HG03439 (cell line): ENCODE data around the gene ARG1.
"Not testable (repeated sequence)": the region's sequence is repeated elsewhere in the genome, so short reads cannot be mapped to it uniquely, and the experiment has no call there.

Experiments
- ATAC-seq: cut with Tn5 transposase; IDR thresholded peaks from one replicate; pipeline ENCODE4 v1.9.1; 2021; ENCODE audit warnings: mild to moderate bottlenecking, moderate library complexity; ENCODE audit not compliant: unreplicated experiment

Gene ARG1

DNA sequence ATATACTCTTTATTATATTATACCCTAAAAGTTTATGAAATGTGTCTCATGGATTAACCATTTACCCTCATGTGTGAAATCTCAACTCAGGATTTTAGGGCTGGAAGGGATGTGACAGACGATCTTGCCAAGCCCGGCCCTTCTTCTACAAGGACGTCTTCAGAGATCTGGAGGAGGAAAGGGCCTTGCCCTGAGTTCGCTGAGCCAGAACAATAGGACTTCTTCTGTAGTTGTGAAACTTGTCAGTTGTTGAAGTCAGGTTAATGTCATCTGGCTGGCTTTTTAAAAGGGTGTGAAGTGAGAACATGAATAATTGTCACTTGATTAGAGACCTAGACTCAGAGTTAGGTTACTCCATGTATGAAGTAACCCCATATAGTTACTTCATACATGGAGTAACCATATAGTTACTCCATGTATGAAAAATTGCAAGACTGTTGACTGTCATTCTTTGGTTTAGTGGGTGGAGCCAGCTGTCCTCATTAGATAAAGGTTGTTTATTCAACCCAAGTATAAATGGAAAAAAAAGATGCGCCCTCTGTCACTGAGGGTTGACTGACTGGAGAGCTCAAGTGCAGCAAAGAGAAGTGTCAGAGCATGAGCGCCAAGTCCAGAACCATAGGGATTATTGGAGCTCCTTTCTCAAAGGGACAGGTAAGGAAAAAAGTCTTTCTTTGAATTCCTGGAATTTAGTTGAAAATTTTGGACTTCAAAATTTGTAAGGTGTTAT lies at the start of gene ARG1:
ARG1 (plus strand) TSS at position 541 of the 730 bp plus-strand sequence; CDS start at position 598, 57 bp downstream.
- no peak for ATAC-seq

DNA sequence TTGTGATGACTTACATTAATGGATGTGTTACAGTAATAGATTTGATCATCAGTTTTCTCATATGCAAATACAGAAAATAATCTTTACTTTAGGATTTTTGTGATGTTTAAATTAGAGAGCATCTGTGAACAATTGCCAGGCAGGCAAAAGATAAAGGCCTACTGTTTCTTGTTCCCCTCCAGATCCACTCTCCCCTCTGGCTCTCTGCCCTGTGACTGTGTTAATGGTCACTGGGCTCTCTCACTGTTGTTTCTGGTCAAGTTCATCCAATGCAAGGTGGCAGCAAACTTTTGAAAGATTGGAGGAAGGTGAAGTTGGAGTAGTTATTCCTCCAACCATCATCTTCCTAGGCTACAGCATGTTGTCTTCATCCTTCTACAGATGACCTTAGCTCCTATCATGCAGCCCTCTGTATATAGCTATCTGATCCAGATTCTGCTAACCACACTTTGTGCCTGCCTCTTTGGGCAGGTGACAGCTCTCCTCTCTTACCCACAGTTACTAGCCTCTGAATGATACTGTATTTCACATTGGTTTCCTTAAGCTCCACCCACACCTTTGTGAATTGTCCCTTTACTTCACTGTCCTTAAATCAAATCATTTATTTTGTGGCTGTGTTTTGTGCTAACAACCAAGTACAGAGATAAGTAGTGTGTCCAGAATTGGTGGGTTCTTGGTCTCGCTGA lies 48.9 kb upstream of the ARG1 start:
- ATAC-seq = no peak

DNA sequence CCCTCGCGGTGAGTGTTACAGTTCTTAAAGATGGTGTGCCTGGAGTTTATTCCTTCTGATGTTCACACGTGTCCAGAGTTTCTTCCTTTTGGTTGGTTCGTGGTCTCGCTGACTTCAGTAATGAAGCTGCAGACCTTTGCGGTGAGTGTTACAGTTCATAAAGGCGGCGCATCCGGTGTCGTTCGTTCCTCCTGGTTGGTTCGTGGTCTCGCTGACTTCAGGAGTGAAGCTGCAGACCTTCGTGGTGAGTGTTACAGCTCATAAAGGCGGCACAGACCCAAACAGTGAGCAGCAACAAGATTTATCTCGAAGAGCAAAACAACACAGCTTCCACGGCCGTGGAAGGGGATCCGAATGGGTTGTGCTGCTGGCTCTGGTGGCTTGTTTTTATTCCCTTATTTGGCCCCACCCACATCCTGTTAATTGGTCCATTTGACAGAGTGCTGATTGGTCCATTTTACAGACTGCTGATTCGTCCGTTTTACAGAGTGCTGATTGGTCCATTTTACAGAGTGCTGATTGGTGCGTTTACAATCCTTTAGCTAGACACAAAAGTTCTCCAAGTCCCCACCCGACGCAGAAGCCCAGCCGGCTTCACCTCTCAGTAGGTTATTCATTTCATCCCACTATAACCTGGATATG lies 48.2 kb upstream of the ARG1 start:
- ATAC-seq = no peak

DNA sequence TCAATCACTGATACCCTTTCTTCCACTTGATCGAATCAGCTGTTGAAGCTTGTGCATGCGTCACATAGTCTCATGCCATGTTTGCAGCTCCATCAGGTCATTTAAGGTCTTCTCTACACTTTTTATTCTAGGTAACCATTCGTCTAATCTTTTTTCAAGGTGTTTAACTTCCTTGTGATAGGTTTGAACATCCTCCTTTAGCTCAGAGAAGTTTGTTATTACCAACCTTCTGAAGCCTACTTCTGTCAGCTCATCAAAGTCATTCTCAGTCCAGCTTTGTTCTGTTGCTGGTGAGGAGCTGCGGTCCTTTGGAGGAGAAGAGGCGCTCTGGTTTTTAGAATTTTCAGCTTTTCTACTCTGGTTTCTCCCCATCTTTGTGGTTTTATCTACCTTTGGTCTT lies 42.1 kb upstream of the ARG1 start:
- not testable (repeated sequence) for ATAC-seq

DNA sequence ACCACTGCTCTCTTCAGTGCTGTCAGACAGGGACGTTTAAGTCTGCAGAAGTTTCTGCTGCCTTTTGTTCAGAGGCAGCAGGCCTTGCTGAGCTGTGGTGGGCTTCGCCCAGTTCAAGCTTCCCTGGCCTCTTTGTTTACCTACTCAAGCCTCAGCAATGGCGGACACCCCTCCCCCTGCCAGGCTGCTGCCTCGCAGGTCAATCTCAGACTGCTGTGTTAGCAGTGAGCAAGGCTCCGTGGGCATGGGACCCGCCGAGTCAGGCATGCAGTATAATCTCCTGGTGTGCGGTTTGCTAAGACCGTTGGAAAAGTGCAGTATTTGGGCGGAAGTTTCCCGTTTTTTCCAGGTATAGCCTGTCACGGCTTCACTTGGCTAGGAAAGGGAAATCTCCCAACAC lies 41.3 kb upstream of the ARG1 start:
- ATAC-seq = not testable (repeated sequence)

DNA sequence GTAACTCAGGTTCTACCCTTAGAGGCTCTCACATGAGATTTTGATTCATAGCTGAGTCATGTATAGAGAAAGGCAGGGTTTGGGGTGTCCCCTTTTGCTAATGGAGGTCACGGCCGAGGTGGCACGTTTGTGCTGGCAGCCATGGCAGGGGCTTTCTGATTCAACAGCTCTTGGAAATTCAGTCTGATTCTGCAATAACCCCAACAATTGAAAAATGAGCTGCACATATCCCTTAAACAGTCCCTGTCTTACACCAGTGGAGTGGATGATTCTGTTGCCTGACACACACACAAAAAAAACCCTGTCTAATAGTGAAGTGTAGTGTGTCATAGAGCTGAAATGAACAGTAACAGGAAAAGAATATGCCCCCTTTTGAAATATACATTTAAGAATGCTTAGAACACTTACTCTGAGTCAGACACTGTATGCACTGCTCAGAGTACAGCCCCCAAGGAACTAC lies 40.4 kb upstream of the ARG1 start:
- ATAC-seq = peak; percentile 91

DNA sequence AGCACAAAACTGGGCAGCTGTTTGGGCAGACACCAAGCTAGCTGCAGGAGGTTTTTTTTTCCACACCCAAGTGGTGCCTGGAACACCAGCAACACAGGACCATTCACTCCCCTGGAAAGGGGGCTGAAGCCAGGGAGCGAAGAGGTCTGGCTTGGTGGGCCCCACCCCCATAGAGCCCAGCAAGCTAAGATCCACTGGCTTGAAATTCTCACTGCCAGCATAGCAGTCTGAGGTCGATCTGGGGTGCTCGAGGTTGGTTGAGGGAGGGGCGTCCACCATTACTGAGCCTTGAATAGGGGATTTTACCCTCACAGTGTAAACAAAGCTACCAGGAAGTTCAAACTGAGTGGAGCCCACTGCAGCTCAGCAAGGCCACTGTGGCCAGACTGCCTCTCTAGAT lies 34.4 kb upstream of the ARG1 start:
- not testable (repeated sequence) for ATAC-seq

DNA sequence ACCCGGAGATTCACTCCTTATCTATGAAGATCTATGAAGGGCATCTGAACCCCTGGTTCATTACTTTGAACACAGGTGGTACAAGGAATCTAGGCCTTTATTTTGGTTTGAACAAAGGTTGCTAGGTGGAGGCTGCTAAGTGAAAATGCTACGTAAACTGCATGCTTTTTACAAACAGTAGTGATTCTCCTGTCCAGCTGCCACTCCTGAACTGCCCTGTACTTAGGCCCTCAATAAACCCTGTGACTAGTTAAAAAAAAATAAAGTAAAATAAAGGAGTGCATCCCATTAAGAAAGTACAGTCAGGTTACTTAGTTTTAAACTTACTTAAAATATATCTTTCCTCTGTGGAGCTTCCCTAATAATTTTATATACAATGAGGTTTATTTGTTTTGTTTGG lies 27.7 kb upstream of the ARG1 start:
- ATAC-seq = no peak

DNA sequence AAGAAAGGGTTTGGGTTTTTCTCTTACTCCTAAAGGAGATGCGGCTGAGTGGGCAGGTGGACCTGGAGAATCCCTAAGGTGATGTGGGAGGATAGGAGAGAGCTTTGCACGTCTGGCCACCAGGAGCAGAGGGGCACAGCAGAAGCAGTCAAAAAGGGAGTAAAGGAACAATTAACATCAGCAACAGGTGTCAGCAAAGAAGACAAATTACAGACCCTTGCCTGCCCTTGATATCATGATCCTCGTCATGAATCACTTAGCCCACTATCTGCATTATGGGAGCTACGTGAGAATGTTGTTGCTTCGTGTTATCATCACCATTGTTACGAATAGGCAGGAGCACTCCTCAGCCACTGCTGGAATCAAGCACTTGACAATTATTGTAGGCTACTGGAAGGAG lies 25.5 kb upstream of the ARG1 start:
- ATAC-seq = no peak

DNA sequence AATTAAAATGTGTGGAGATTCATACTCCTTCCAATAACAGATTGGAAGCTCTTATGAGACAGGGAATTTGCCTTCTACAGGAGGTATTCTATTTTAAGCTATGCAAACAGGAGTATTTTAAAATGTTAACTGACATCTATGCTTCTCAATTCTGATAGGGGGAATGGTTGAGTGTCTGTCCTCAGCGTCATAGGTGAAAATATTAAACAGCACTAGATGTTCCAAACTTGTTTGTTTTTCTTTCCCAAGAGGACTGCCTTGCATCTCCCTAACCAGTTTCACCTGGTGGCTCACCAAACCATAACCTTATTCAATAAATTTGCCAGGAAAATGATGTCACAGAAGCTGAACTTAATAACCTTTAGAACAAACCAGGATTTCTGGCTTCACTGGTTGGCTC lies 24.6 kb upstream of the ARG1 start:
- ATAC-seq = no peak

DNA sequence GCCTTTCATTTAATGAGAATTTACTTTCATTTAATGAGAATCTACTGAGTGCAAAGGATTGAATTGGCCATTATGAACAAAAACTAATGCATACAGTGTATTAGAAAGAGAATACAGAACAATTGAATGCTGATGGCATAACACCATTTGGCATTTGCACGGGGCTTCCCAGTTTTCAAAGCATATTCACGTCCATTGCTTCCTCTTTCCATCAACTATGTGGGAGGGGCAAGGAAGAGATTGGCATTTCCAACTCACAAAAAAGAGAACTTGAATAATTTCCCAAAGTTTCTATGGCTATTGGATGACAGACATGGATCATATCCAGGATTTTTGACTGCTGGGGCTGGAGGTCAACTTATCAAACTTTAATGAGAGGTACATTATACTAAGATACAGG lies 23.2 kb upstream of the ARG1 start:
- no peak for ATAC-seq

DNA sequence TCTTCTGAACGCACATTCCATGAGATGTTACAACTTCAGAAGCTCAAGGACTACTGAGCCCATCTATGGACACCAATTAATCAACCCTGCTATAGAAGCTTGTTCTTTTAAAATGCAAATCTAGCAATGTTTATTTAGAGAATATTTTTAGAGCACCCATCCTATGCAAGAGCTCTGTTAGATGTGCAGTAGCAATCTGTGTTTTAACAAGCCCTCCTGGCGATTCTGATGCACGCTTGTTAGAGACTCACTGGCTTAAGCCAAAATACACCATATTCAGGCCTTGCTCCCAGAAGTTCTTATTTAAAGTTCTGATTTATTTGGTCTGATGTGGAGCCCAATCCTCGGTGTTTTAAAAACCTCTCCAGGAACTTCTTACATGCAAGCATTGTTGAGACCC lies 21.1 kb upstream of the ARG1 start:
- no peak for ATAC-seq

DNA sequence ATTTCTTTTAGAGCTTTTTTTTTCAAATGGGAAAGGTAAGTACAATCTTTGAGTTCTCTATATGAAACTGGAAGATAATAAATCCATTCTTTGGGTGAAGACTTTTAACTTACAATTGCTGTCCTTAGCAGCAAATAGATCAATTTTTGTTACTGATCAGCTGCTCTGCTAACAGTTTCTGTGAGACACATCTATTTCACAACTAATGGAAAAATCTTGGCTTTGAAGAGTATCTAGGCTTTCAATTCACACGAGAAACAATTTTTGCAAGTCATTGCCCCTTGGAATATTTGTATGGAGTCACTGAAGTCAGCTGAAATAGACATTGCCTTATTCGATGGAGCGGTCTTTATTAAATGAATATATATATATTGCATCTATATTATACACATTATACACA lies 20.5 kb upstream of the ARG1 start:
- ATAC-seq = no peak

DNA sequence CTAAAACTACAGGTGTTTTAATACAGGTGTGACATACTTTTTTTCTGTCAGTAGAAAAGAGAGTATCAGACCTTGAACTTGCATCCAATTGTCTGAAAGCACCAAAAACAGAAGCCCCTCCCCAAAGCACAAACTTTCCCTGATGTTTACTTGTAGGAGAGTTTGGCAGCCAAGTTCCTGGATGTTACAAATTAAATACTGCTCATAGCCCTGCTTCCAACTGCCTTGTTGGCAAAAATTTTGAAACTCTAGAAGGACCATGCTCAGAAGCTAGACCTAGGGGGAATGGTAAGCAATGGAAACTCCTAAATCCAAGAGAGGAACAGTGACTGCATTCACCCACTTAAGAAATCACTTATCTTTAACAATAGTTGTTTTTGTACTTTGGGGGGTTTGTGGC lies 17.0 kb upstream of the ARG1 start:
- ATAC-seq = no peak

DNA sequence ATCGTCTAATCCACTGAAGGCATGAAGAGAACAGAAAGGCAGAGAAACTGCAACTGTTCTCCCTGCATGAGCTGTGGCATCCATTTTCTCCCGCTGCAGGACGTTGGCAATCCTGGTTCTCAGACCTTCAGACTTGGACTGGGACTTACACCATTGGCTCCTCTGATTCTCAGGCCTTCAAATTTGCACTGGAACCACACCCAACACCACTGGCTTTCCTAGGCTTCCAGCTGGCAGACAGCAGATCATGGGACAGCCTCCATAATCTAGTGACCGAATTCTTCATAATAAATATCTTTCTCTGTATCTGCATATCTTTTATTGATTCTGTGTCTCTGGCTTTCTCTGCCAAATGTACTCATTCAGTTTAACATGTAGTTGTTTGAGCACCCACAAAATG lies 14.1 kb upstream of the ARG1 start:
- no peak for ATAC-seq

DNA sequence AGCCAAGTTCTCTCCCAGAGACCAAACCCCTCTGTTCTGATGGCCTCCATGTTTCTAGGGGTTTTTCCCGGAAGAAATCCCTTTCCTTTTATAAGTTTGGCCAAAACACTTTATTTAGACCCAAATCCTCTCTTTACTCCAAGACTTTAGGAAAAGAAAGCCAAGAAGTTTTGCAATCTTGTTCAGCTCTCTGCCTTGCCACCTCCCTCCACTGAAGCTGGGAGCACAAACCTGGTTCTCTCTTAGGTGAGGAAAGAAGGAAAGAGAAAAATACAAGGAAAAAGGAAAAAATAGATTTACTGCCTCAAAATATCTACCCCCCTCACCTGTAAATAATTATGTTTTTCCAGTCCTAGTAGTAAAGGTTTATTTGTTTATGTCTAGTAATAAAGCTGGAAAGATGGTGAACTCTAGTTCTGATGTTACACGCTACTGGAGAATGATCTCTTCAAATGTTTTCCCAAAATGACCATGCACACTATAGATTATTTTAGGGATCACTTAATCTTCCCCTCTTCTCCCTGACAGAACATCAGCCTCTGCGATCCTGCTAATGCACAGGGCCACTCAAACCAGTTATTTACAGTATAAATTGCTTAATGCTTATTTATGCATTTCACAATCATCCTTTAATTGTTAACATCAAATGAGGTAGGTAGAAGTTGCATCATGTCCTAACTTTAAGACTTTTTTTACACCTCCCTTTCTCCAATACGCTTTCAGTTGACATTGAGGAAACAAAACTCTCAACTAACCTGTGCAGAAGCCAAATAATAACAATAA lies 10.9 kb upstream of the ARG1 start:
- no peak for ATAC-seq

DNA sequence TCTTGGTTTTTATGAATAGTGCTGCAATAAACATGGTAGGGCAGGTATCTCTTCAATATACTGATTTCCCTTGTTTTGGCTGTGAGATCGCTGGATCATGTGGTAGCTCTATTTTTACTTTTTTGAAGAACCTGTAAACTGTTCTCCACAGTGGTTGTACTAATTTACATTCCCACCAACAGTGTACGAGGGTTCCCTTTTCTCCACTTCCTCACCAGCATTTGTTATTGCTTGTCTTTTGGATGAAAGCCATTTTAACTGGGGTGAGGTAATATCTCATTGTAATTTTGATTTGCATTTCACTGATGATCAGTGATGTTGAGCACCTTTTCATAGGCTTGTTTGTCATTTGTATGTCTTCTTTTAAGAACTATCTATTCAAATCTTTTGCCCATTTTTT lies 8.0 kb upstream of the ARG1 start:
- no peak for ATAC-seq

DNA sequence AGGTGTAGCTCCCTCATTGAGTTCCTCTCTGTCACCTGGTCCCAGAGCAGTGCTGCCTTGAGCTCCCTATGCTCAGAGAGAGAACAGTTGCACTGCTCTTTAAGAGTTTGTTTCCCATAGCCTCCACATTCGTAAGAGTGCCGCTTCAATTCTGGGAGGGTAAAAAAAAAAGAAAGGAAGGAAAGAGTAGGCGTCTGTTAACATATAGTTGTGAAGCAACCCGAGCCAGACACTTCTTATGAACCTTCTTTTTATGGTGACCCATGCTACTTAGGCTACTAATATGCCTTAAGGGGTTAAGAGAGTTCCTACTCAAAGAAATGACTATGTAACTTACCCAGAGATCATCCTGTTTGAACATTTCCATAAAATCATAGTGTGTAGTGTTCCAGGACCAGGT lies 4.3 kb upstream of the ARG1 start:
- no peak for ATAC-seq

DNA sequence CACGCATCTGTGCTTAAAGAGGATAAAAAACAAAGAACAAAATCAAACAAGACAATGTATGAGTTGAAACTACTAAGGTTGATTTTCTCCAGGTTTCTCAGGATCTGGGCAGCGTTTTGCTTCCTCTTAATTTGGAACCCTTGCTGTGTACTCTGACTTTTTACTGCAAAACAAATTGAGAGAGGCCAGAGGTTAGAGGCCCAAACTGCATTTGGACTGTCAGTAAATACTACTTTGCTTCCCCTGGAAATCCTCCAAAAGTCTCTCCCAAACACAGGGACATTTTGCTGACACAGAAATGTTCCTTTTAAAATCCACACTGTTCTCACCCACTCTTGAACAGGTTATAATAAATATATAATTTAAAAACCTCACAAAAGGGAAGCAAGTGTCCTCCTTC lies 1.1 kb downstream of the ARG1 start:
- ATAC-seq = no peak

DNA sequence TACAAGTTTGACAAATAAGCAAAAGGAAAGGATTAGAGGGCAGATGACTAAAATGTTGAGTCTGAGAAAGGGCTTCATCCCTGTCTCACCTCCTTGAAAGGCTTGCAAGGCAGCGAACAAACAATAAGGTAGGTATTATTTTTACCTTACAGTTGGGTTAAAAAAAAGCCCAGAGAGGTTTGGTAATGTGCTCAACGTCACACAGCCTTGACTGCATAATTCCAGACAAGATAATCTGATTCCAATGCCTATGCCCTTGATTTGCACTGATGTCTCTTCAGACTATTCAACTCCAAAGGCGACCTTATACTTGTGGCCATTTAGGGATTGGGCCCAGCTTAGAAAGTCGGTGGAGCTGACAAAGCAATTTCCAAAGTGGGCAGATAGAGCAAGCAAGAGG lies 1.7 kb downstream of the ARG1 start:
- ATAC-seq = no peak

DNA sequence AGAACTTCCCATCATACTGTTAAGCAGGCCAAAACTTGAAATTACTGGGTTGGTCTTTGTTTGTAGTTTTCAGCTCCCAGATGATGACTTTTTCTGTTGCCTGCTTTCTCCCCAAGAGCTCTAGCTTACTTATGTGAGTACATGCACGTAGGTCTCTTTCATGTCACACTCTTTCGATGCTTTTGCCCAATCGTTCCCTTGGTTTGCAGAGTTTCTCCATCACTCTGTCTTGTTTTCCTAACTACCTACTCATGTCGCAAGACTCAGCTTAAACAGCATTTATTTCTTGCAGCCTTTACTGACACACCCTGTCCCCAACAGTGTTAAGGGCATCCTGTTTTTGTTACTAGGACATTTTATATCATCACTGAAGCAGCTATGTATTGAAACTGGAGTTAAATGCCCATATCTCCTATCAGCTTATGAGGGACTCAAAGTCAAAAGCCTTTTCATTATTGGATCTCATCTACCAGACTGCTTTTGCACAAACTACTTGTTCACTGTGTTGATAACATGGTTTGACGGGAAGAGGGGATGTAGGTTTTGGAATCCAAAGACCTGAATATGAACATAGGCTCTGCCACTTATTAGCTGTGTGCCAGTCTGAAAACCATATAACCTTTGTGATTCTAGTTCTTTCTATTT lies 2.9 kb downstream of the ARG1 start:
- no peak for ATAC-seq
